Measurements from ENCODE around the gene PKD1L1.
"Not testable (repeated sequence)": the region's sequence is repeated elsewhere in the genome, so short reads cannot be mapped to it uniquely, and the experiment has no call there.

The PKD1L1 gene

GRCh38 chr7:47948141-47948790 lies at the start of gene PKD1L1:
TSS of gene PKD1L1 (minus strand) at chr7:47948466. CDS start at chr7:47948440, 26 bp downstream.
- Mint-ChIP-seq H3K9me3 (no peaks in the 10 kb centered on the region), H3K4me3 (no peak within 1 kb of the TSS), H3K36me3 (peaks cover 6% of the 10 kb centered on the region), H3K4me1 (peaks cover 7% of the 10 kb centered on the region), H3K27ac (peak within 1 kb of the TSS; percentile 43)
- DNase-seq (ENCODE audit: low spot score in 2 of 2), result no peak
- ATAC-seq, result no peak

GRCh38 chr7:47992446-47992845 lies 44.2 kb upstream of the PKD1L1 start:
- H3K27ac Mint-ChIP-seq, result peak overlapping the region; percentile 90
- peaks cover 18% of the 10 kb centered on the region for H3K4me1 Mint-ChIP-seq
- ATAC-seq (no peak), DNase-seq (ENCODE audit: low spot score in 2 of 2) (no peak)
- peaks cover 6% of the 10 kb centered on the region for H3K36me3 Mint-ChIP-seq
- H3K9me3 Mint-ChIP-seq, result peaks cover 6% of the 10 kb centered on the region
- H3K4me3 Mint-ChIP-seq, result peak overlapping the region; percentile 83

GRCh38 chr7:47991741-47992311 lies 43.6 kb upstream of the PKD1L1 start:
- Mint-ChIP-seq H3K4me1 (peaks cover 18% of the 10 kb centered on the region), H3K9me3 (peaks cover 6% of the 10 kb centered on the region), H3K27ac (peak overlapping the region; percentile 90), H3K4me3 (peak overlapping the region; percentile 83), H3K36me3 (peaks cover 6% of the 10 kb centered on the region)
- peak; percentile 99 for ATAC-seq
- DNase-seq (ENCODE audit: low spot score in 2 of 2), result peak; percentile 69 to 93

- Mint-ChIP-seq H3K27ac (peak overlapping the region; percentile 90), H3K36me3 (peaks cover 6% of the 10 kb centered on the region), H3K9me3 (peaks cover 6% of the 10 kb centered on the region), H3K4me3 (peak overlapping the region; percentile 83), H3K4me1 (peaks cover 18% of the 10 kb centered on the region)
- no peak for DNase-seq (ENCODE audit: low spot score in 2 of 2)
- no peak for ATAC-seq
Observed at GRCh38 chr7:47991270-47991669, 43.0 kb upstream of the PKD1L1 start.

GRCh38 chr7:47990592-47990991 lies 42.3 kb upstream of the PKD1L1 start:
- ATAC-seq (no peak), DNase-seq (ENCODE audit: low spot score in 2 of 2) (no peak)
- Mint-ChIP-seq H3K27ac (no peak overlapping the region), H3K36me3 (peaks cover 6% of the 10 kb centered on the region), H3K4me1 (peaks cover 18% of the 10 kb centered on the region), H3K9me3 (peaks cover 6% of the 10 kb centered on the region), H3K4me3 (no peak overlapping the region)

- not testable (repeated sequence) for ATAC-seq; H3K4me3 Mint-ChIP-seq; H3K27ac Mint-ChIP-seq; H3K36me3 Mint-ChIP-seq; DNase-seq (ENCODE audit: low spot score in 2 of 2); H3K9me3 Mint-ChIP-seq
- peaks cover 18% of the 10 kb centered on the region for H3K4me1 Mint-ChIP-seq
Observed at GRCh38 chr7:47989607-47990400, 41.5 kb upstream of the PKD1L1 start.

GRCh38 chr7:47988496-47989386 lies 40.5 kb upstream of the PKD1L1 start:
- Mint-ChIP-seq H3K9me3 (no peaks in the 10 kb centered on the region), H3K36me3 (peaks cover 6% of the 10 kb centered on the region), H3K27ac (no peak overlapping the region), H3K4me1 (peaks cover 18% of the 10 kb centered on the region), H3K4me3 (no peak overlapping the region)
- no peak for ATAC-seq
- no peak for DNase-seq (ENCODE audit: low spot score in 2 of 2)

GRCh38 chr7:47982610-47983009 lies 34.3 kb upstream of the PKD1L1 start:
- Mint-ChIP-seq H3K27ac (no peak overlapping the region), H3K4me1 (peaks cover 18% of the 10 kb centered on the region), H3K36me3 (peaks cover 20% of the 10 kb centered on the region), H3K4me3 (no peak overlapping the region), H3K9me3 (no peaks in the 10 kb centered on the region)
- no peak for DNase-seq (ENCODE audit: low spot score in 2 of 2)
- no peak for ATAC-seq

- Mint-ChIP-seq H3K4me1 (peaks cover 25% of the 10 kb centered on the region), H3K36me3 (peaks cover 40% of the 10 kb centered on the region)
- H3K4me3 Mint-ChIP-seq; H3K9me3 Mint-ChIP-seq; H3K27ac Mint-ChIP-seq; DNase-seq (ENCODE audit: low spot score in 2 of 2); ATAC-seq: not testable (repeated sequence)
Observed at GRCh38 chr7:47980648-47981047, 32.4 kb upstream of the PKD1L1 start.

GRCh38 chr7:47979832-47980181 lies 31.5 kb upstream of the PKD1L1 start:
- ATAC-seq, result no peak
- Mint-ChIP-seq H3K4me1 (peaks cover 25% of the 10 kb centered on the region), H3K36me3 (peaks cover 48% of the 10 kb centered on the region), H3K27ac (peak overlapping the region; percentile 97), H3K9me3 (no peaks in the 10 kb centered on the region), H3K4me3 (peak overlapping the region; percentile 87)
- DNase-seq (ENCODE audit: low spot score in 2 of 2), result no peak

- peaks cover 28% of the 10 kb centered on the region for H3K4me1 Mint-ChIP-seq
- peaks cover 53% of the 10 kb centered on the region for H3K36me3 Mint-ChIP-seq
- no peaks in the 10 kb centered on the region for H3K9me3 Mint-ChIP-seq
- peak within 1 kb of the TSS; percentile 97 for H3K27ac Mint-ChIP-seq
- ATAC-seq, result peak; percentile 99
- H3K4me3 Mint-ChIP-seq, result peak within 1 kb of the TSS; percentile 87
- DNase-seq (ENCODE audit: low spot score in 2 of 2), result peak; percentile 84 to 97
Observed at GRCh38 chr7:47979145-47979831, 31.0 kb upstream of the PKD1L1 start, which contains the start of gene HUS1. TSS of gene HUS1 (minus strand) at chr7:47979615. CDS start at chr7:47979519, 96 bp downstream.

GRCh38 chr7:47978790-47979144 lies 30.5 kb upstream of the PKD1L1 start:
- Mint-ChIP-seq H3K9me3 (no peaks in the 10 kb centered on the region), H3K4me1 (peaks cover 34% of the 10 kb centered on the region), H3K36me3 (peaks cover 59% of the 10 kb centered on the region), H3K4me3 (peak overlapping the region; percentile 87), H3K27ac (peak overlapping the region; percentile 97)
- no peak for ATAC-seq
- DNase-seq (ENCODE audit: low spot score in 2 of 2), result no peak

GRCh38 chr7:47973739-47974138 lies 25.5 kb upstream of the PKD1L1 start:
- ATAC-seq (no peak), DNase-seq (ENCODE audit: low spot score in 2 of 2) (no peak)
- Mint-ChIP-seq H3K4me1 (peaks cover 57% of the 10 kb centered on the region), H3K4me3 (no peak overlapping the region), H3K9me3 (no peaks in the 10 kb centered on the region), H3K36me3 (peaks cover 100% of the 10 kb centered on the region), H3K27ac (peak overlapping the region; percentile 74)

GRCh38 chr7:47970761-47971160 lies 22.5 kb upstream of the PKD1L1 start:
- DNase-seq (ENCODE audit: low spot score in 2 of 2) (no peak), ATAC-seq (no peak)
- no peaks in the 10 kb centered on the region for H3K9me3 Mint-ChIP-seq
- H3K27ac Mint-ChIP-seq, result peak overlapping the region; percentile 52
- H3K4me1 Mint-ChIP-seq, result peaks cover 45% of the 10 kb centered on the region
- no peak overlapping the region for H3K4me3 Mint-ChIP-seq
- H3K36me3 Mint-ChIP-seq, result peaks cover 100% of the 10 kb centered on the region
